CD4-positive, alpha-beta T cell (primary cell): Measurements from ENCODE around the gene TIMM10. TPM values are rescaled to one million over a fixed set of nuclear protein-coding genes. Genes with fewer than 3 reads are reported as not detected.

ENCODE experiments used
- ATAC-seq: fragments of 200-7000 bp; cut with Tn5 transposase; one replicate; pipeline ENCODE4 v1.10.0; 2022; ENCODE audit warnings: mild to moderate bottlenecking; ENCODE audit not compliant: poor library complexity
- CTCF ChIA-PET: fragments of 350-600 bp; sonication (Branson Sonifier 250); formaldehyde crosslinking; loops from one replicate; lab custom pipeline; 2021; ENCODE audit warnings: antibody characterized with exemption, inconsistent platforms; lab: Charles Lee
- POLR2A ChIA-PET: fragments of 350-600 bp; sonication (Branson Sonifier 250); formaldehyde crosslinking; loops from one replicate; lab custom pipeline; 2021; ENCODE audit warnings: antibody characterized with exemption, inconsistent platforms; lab: Charles Lee
- DNase-seq, 14 experiments: peaks; one replicate each; pipeline ENCODE4 v3.0.0-alpha.2; 2013 to 2020; ENCODE audit warnings: mixed read lengths in 2 of 14
- H3K27ac ChIP-seq, 2 donors: one replicate each; pipeline versions ENCODE4 v1.5.1 to v1.7.0; 2013; ENCODE audit warnings: low read length in 2 of 2, low read depth in 1 of 2, mild to moderate bottlenecking in 1 of 2
- H3K27me3 ChIP-seq, 2 experiments: 1 replicate in 1 of 2; 2 replicates in 1 of 2; pipeline versions ENCODE4 v1.6.1 to v1.7.0; 2013; ENCODE audit warnings: low read length in 2 of 2, control low read depth in 1 of 2, mild to moderate bottlenecking in 1 of 2, moderate library complexity in 1 of 2; ENCODE audit not compliant: insufficient read depth in 2 of 2, control insufficient read depth in 1 of 2
- H3K36me3 ChIP-seq: one replicate; pipeline ENCODE4 v1.6.1; 2013; ENCODE audit warnings: low read length, control low read depth; ENCODE audit not compliant: insufficient read depth
- H3K4me1 ChIP-seq: one replicate; pipeline ENCODE4 v1.6.1; 2013; ENCODE audit warnings: low read length, control low read depth; ENCODE audit not compliant: insufficient read depth
- H3K4me3 ChIP-seq: one replicate; pipeline ENCODE4 v1.5.1; 2013; ENCODE audit warnings: mild to moderate bottlenecking, low read length, moderate library complexity
- H3K9me3 ChIP-seq, 2 experiments: 1 replicate in 1 of 2; 2 replicates in 1 of 2; pipeline versions ENCODE4 v1.6.1 to v1.7.0; 2013; ENCODE audit warnings: low read length in 2 of 2, mild to moderate bottlenecking in 2 of 2, control low read depth in 1 of 2, moderate library complexity in 1 of 2; ENCODE audit not compliant: control insufficient read depth in 1 of 2, insufficient read depth in 1 of 2
- H3K27ac Mint-ChIP-seq: one replicate; pipeline ENCODE4 v1.8.0; 2020; ENCODE audit warnings: mixed read lengths
- H3K27me3 Mint-ChIP-seq: one replicate; pipeline ENCODE4 v1.8.0; 2021; ENCODE audit warnings: mixed read lengths
- H3K36me3 Mint-ChIP-seq: one replicate; pipeline ENCODE4 v1.8.0; 2021; ENCODE audit warnings: low read depth, mixed read lengths
- H3K4me1 Mint-ChIP-seq: one replicate; pipeline ENCODE4 v1.8.0; 2021; ENCODE audit warnings: low read depth, mixed read lengths
- H3K4me3 Mint-ChIP-seq: one replicate; pipeline ENCODE4 v1.8.0; 2020; ENCODE audit warnings: mild to moderate bottlenecking, mixed read lengths
- H3K9me3 Mint-ChIP-seq: one replicate; pipeline ENCODE4 v1.8.0; 2020; ENCODE audit warnings: mixed read lengths
- intact Hi-C, 2 experiments: fragments of 100-400 bp; cut with DNase I in 1 of 2; cut with micrococcal nuclease in 1 of 2; formaldehyde crosslinking; loops; one replicate each; pipeline versions ENCODE4 v1.15.1 to v1.9.0; 2023 to 2025; cut with DNase I, micrococcal nuclease
- total RNA-seq, 174 experiments: library from RNA in 2 of 174; stranded (reverse) in 2 of 174; gene quantifications; one replicate each; pipeline ENCODE4 v1.2.3 and lab custom pipeline; 2021 to 2026
- TF ChIP-seq, protein P1 (sequence below): fragments of 200-600 bp; IDR thresholded peaks from one replicate; pipeline ENCODE4 v1.8.0; 2022; ENCODE audit warnings: antibody characterized with exemption, mild to moderate bottlenecking

The TIMM10 gene
- total RNA-seq, 2 experiments from 2014 or later = 28.0 TPM

GRCh38 chr11:57491371-57492061, 39.0 kb downstream of the TIMM10 start:
- no peaks in the 10 kb centered on the region for H3K27me3 ChIP-seq
- Mint-ChIP-seq H3K4me1 (no peaks in the 10 kb centered on the region), H3K4me3 (no peak overlapping the region), H3K9me3 (no peaks in the 10 kb centered on the region), H3K36me3 (peaks cover 35% of the 10 kb centered on the region), H3K27me3 (no peaks in the 10 kb centered on the region), H3K27ac (no peak overlapping the region)
- intact Hi-C loops = loop anchor here (2.0 to 5.0 kb wide), 4 partner anchors 76 to 153 kb away; partner anchors contain the start of gene UBE2L6 (in 1 of the 2)
- no peaks in the 10 kb centered on the region for H3K9me3 ChIP-seq
- ChIA-PET CTCF (interaction anchor here (0.6 to 6.0 kb wide), 4 partner anchors 9 to 153 kb away, joined by 3 to 130 read pairs (median 3); partner anchors contain the start of gene TIMM10), POLR2A (interaction anchor here (3.4 kb wide), 1 partner anchor 34 kb away, joined by 28 read pairs; no protein-coding TSS in a partner anchor)
- TF ChIP-seq, protein P1, sequence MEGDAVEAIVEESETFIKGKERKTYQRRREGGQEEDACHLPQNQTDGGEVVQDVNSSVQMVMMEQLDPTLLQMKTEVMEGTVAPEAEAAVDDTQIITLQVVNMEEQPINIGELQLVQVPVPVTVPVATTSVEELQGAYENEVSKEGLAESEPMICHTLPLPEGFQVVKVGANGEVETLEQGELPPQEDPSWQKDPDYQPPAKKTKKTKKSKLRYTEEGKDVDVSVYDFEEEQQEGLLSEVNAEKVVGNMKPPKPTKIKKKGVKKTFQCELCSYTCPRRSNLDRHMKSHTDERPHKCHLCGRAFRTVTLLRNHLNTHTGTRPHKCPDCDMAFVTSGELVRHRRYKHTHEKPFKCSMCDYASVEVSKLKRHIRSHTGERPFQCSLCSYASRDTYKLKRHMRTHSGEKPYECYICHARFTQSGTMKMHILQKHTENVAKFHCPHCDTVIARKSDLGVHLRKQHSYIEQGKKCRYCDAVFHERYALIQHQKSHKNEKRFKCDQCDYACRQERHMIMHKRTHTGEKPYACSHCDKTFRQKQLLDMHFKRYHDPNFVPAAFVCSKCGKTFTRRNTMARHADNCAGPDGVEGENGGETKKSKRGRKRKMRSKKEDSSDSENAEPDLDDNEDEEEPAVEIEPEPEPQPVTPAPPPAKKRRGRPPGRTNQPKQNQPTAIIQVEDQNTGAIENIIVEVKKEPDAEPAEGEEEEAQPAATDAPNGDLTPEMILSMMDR = peak; percentile 50
- H3K4me3 ChIP-seq = no peak overlapping the region
- peaks cover 24% of the 10 kb centered on the region for H3K36me3 ChIP-seq
- peak; percentile 64 for ATAC-seq
- no peak overlapping the region for H3K27ac ChIP-seq
- DNase-seq = peak in 11 of 14 experiments; percentile 25 to 70 (median 37)
- peaks cover 4% of the 10 kb centered on the region for H3K4me1 ChIP-seq

GRCh38 chr11:57490456-57491248, 39.9 kb downstream of the TIMM10 start:
- ChIA-PET POLR2A (interaction anchor here (3.4 kb wide), 1 partner anchor 35 kb away, joined by 28 read pairs; no protein-coding TSS in a partner anchor), CTCF (interaction anchor here (6.0 kb wide), 1 partner anchor 37 kb away, joined by 130 read pairs; the partner anchor contains the start of gene TIMM10)
- peaks cover 39% of the 10 kb centered on the region for H3K36me3 Mint-ChIP-seq
- peaks cover 4% of the 10 kb centered on the region for H3K4me1 ChIP-seq
- intact Hi-C loops = loop anchor here in 1 of 2 experiments (2.0 to 5.0 kb wide), 2 partner anchors 77 to 148 kb away; partner anchors contain the start of gene UBE2L6
- DNase-seq (no peak), ATAC-seq (no peak)
- no peak overlapping the region for H3K4me3 ChIP-seq
- no peak overlapping the region for H3K27ac Mint-ChIP-seq
- H3K9me3 ChIP-seq = no peaks in the 10 kb centered on the region
- H3K27ac ChIP-seq = no peak overlapping the region
- peaks cover 24% of the 10 kb centered on the region for H3K36me3 ChIP-seq
- no peaks in the 10 kb centered on the region for H3K9me3 Mint-ChIP-seq
- H3K4me1 Mint-ChIP-seq = no peaks in the 10 kb centered on the region
- H3K27me3 ChIP-seq = no peaks in the 10 kb centered on the region
- TF ChIP-seq, protein P1 = no peak
- peaks cover 3% of the 10 kb centered on the region for H3K27me3 Mint-ChIP-seq
- H3K4me3 Mint-ChIP-seq = no peak overlapping the region

DNA sequence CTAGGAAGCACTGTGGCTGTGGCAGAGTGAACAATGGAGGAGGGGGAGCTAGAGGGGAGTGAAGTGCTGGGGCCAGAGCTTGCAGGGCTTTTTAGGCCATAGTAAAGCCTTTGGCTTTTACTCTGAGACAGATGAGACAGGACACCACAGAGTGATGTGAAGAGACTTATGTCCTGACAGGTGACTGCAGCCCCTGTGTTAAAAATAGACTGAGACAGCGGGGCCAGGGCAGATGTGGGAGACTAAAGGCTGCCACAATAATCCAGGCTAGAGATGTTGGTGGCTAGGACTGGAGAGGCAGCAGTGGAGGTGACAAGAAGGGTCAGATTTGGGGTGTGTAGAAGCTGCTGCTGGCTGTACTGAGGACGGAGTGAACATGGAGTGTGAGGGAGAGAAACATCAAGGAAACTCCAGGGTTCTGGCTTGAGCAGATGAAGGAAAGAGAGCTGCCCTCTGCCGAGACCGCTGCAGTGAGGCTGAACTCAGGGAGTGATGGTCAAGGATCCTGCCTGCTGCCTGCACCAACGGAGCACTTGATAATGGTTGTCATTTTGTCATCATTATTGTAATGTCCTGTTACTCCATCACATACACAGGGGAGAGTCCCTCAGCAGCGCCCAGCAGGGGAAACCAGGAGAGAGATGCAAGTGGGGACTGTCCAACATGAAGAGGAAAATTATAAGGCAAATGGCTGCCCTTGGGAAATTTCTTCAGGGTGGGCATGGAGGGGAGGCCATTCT, 42.5 kb downstream of the TIMM10 start:
- Histone ChIP-seq H3K27me3 (peaks cover 12 to 16% of the 10 kb centered on the region in 2 experiments), H3K4me1 (peaks cover 7% of the 10 kb centered on the region), H3K27ac (no peak overlapping the region), H3K9me3 (no peaks in the 10 kb centered on the region), H3K36me3 (peaks cover 36% of the 10 kb centered on the region), H3K4me3 (no peak overlapping the region)
- Mint-ChIP-seq H3K4me3 (no peak overlapping the region), H3K9me3 (no peaks in the 10 kb centered on the region), H3K36me3 (peaks cover 50% of the 10 kb centered on the region), H3K4me1 (no peaks in the 10 kb centered on the region), H3K27me3 (peaks cover 16% of the 10 kb centered on the region), H3K27ac (no peak overlapping the region)
- ChIA-PET CTCF (no interaction called here), POLR2A (no interaction called here)
- DNase-seq = no peak
- no peak for ATAC-seq
- intact Hi-C loops = no loop called here
- TF ChIP-seq, protein P1 = no peak
